Chondrocyte (in vitro differentiated cells): Measurements from ENCODE around the gene PLXNA2. TPM values are rescaled to one million over a fixed set of nuclear protein-coding genes. Genes with fewer than 3 reads are reported as not detected.

ENCODE experiments used
- DNase-seq: peaks from one replicate; pipeline ENCODE4 v3.0.0; 2021; ENCODE audit warnings: mixed read lengths, low spot score
- H3K27ac Mint-ChIP-seq: one replicate; pipeline ENCODE4 v1.8.0; 2021; ENCODE audit warnings: mild to moderate bottlenecking, moderate library complexity, mixed read lengths; ENCODE audit not compliant: unreplicated experiment
- H3K27me3 Mint-ChIP-seq: 2 replicates; pipeline ENCODE4 v1.8.0; 2021; ENCODE audit warnings: low read depth, mixed read lengths
- H3K36me3 Mint-ChIP-seq: 2 replicates; pipeline ENCODE4 v1.8.0; 2021; ENCODE audit warnings: low read depth, mixed read lengths
- H3K4me1 Mint-ChIP-seq: 2 replicates; pipeline ENCODE4 v1.8.0; 2021; ENCODE audit warnings: low read depth, mild to moderate bottlenecking, mixed read lengths
- H3K4me3 Mint-ChIP-seq: one replicate; pipeline ENCODE4 v1.8.0; 2021; ENCODE audit warnings: mild to moderate bottlenecking, moderate library complexity, mixed read lengths; ENCODE audit not compliant: unreplicated experiment
- H3K9me3 Mint-ChIP-seq: 2 replicates; pipeline ENCODE4 v1.8.0; 2021; ENCODE audit warnings: low read depth, mixed read lengths
- total RNA-seq: library from RNA; stranded (reverse); gene quantifications from 3 replicates; pipeline ENCODE4 v1.2.1, GENCODE V29; 2021
- TF ChIP-seq, protein P1 (sequence below): fragments of 200-600 bp; sonication (generic); IDR thresholded peaks from 2 replicates; pipeline ENCODE4 v1.5.0; 2021; ENCODE audit warnings: antibody characterized with exemption, mild to moderate bottlenecking, moderate library complexity

Gene PLXNA2
- total RNA-seq, 1 donor from 2014 or later = 22.0 TPM

DNA sequence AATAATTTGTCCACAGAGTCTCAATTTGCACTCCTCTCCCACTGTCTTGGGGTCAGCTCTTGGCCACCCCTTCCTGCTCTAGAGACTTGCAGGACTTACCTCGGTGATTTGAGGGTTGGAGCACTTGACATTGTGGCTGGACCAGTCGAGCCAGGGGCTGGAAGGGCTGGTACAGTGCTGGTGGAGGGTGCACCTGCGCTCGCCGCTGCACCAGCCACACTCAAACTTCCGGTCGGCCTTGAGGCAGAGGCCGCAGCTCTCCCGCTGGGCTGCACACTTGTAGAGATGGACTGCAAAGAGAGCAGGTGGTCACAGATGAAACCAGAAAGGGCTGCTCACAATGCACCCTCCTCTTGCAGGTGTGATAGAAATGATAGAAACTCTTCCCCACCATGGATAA is 165.0 kb downstream of the PLXNA2 start:
- Mint-ChIP-seq H3K36me3 (peaks cover 23% of the 10 kb centered on the region), H3K27ac (no peak overlapping the region)
- TF ChIP-seq, protein P1, sequence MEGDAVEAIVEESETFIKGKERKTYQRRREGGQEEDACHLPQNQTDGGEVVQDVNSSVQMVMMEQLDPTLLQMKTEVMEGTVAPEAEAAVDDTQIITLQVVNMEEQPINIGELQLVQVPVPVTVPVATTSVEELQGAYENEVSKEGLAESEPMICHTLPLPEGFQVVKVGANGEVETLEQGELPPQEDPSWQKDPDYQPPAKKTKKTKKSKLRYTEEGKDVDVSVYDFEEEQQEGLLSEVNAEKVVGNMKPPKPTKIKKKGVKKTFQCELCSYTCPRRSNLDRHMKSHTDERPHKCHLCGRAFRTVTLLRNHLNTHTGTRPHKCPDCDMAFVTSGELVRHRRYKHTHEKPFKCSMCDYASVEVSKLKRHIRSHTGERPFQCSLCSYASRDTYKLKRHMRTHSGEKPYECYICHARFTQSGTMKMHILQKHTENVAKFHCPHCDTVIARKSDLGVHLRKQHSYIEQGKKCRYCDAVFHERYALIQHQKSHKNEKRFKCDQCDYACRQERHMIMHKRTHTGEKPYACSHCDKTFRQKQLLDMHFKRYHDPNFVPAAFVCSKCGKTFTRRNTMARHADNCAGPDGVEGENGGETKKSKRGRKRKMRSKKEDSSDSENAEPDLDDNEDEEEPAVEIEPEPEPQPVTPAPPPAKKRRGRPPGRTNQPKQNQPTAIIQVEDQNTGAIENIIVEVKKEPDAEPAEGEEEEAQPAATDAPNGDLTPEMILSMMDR = no peak

DNA sequence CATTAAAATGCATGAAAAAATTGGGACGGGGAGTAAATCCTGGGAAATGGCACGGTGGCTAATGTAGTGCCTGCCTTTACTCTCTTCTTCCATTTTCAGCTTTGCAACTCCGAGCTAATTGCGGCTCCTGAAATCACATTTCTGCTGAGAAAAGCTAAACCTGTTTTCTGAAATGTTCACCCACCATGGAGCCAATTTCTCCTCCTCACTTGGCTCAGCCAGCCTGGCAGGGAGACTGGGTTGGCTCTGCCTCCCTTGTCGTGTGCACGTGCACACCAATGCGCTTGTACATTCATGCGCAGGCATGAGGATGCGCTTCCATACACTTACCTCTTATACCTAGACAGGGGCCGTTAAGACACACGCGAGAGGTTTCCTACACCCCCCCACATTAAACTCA is 165.4 kb downstream of the PLXNA2 start:
- Mint-ChIP-seq H3K27ac (no peak overlapping the region), H3K9me3 (no peaks in the 10 kb centered on the region), H3K4me3 (no peak overlapping the region), H3K4me1 (peaks cover 13% of the 10 kb centered on the region), H3K27me3 (no peaks in the 10 kb centered on the region), H3K36me3 (peaks cover 25% of the 10 kb centered on the region)
- DNase-seq = no peak
- TF ChIP-seq, protein P1 = no peak

More for the DNA sequence above, 165.0 kb downstream of the PLXNA2 start:
- no peak overlapping the region for H3K4me3 Mint-ChIP-seq
- H3K27me3 Mint-ChIP-seq = no peaks in the 10 kb centered on the region
- H3K9me3 Mint-ChIP-seq = no peaks in the 10 kb centered on the region
- H3K4me1 Mint-ChIP-seq = peaks cover 13% of the 10 kb centered on the region
- no peak for DNase-seq

DNA sequence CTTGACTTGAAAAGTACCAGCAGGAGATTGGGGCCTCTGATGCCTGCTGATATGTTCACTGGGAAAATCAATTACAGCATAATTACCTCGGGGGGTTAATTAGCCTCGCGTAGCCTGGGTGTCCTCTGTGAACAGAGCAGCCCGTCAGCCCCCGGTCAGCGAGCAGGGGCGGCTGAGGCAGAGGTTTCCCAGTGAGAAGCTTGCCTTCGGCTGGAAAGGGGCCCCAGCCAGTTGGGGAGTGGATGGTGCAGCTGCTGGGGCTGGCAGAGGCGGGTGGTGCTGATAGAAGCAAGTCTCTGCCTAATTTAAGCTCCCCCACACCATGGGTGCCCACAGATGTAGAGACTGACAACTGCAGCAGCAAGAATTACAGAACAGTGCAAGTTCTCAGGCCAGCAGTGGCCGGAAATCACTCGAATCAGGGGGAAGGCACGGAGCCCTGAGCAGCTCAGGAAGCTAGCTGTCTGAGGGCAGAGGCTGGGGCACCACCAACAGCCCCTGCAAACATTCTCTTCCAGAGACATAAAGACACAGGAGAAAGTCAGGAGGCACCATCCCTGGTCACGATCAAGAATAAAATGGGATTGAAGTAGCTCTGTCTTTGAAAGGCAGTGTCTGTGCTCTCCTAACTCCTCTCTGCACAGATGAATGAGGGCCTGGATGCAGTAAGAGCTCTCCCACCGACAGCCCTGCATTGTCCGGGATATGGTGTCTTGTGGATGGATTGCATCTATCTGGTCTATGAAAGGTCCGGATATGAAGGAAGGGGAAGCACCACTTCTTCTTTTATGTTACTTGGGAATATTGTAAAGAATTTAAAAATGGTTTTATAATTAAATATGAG is 166.7 kb downstream of the PLXNA2 start:
- Mint-ChIP-seq H3K9me3 (no peaks in the 10 kb centered on the region), H3K4me1 (peaks cover 13% of the 10 kb centered on the region), H3K4me3 (no peak overlapping the region), H3K27ac (no peak overlapping the region), H3K36me3 (peaks cover 23% of the 10 kb centered on the region), H3K27me3 (no peaks in the 10 kb centered on the region)
- TF ChIP-seq, protein P1 = no peak
- no peak for DNase-seq

DNA sequence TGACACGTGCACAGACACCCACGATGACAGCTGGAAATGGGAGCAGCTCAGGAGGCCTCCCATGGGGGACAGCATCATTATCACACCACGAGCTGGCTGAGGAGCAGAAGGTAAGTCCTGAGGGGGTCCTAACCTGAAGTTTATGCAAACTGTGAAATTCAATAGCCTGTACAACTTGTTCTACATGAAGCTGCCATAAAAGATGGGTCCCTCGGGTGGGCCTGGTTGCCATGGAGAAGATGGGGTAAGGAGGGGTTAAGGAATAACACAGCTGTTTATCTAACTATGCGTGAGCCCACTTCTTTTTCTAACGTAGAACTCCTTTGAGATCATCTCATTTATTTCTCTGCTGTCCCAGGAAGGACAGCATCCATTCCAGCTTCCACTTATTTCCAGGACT is 169.8 kb downstream of the PLXNA2 start:
- Mint-ChIP-seq H3K4me1 (peaks cover 13% of the 10 kb centered on the region), H3K27me3 (no peaks in the 10 kb centered on the region), H3K9me3 (no peaks in the 10 kb centered on the region), H3K36me3 (peaks cover 32% of the 10 kb centered on the region), H3K4me3 (no peak overlapping the region), H3K27ac (no peak overlapping the region)
- DNase-seq = no peak
- TF ChIP-seq, protein P1 = no peak

DNA sequence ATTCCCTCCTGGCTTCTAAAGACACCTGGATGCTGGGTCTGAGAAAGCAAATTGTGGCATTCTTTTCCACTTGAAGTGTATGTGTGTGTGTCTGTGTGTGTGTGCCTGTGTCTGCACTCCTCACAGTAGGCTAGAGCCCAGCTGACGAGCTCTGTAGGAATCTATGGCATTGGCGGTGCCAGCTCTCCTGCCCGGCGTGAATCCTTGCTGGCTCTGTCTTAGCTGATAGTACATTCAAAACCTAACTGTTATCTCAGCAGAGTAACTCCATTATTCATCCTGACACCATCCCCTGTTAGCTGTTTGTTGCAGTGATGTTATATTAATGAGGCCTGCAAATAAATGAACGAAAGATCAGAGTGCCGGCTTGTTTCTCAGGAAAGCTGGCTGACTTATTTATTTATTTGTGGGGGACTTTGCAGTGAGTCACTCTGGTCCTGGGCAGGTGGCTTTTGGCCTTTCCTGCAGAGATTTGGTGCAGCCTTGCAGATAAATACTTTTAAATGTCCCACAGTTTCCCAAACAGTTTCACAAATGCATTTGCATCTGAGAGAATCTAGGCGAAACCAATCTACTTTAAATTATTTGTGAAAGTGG is 172.7 kb downstream of the PLXNA2 start:
- TF ChIP-seq, protein P1 = no peak

More for the DNA sequence above, 172.7 kb downstream of the PLXNA2 start:
- Mint-ChIP-seq H3K27me3 (no peaks in the 10 kb centered on the region), H3K36me3 (peaks cover 25% of the 10 kb centered on the region), H3K4me1 (peaks cover 2% of the 10 kb centered on the region), H3K27ac (no peak overlapping the region), H3K4me3 (no peak overlapping the region), H3K9me3 (no peaks in the 10 kb centered on the region)
- no peak for DNase-seq
